Fibroblast of skin of abdomen (primary cell): Measurements from ENCODE around the gene COL4A2.

Source experiments
- DNase-seq: peaks from one replicate; pipeline ENCODE4 v3.0.0-alpha.2; 2013

The COL4A2 gene

GRCh38 chr13:110462091-110462490 is 155.0 kb downstream of the COL4A2 start:
- DNase-seq, result no peak

GRCh38 chr13:110463156-110463555 is 156.1 kb downstream of the COL4A2 start:
- DNase-seq, result no peak

GRCh38 chr13:110463871-110464510 is 156.9 kb downstream of the COL4A2 start:
- peak; percentile 18 for DNase-seq

GRCh38 chr13:110464556-110465333 is 157.7 kb downstream of the COL4A2 start:
- no peak for DNase-seq

GRCh38 chr13:110465696-110466095 is 158.6 kb downstream of the COL4A2 start:
- no peak for DNase-seq

- DNase-seq, result no peak
Measured at GRCh38 chr13:110466266-110466915, 159.3 kb downstream of the COL4A2 start.

DNA sequence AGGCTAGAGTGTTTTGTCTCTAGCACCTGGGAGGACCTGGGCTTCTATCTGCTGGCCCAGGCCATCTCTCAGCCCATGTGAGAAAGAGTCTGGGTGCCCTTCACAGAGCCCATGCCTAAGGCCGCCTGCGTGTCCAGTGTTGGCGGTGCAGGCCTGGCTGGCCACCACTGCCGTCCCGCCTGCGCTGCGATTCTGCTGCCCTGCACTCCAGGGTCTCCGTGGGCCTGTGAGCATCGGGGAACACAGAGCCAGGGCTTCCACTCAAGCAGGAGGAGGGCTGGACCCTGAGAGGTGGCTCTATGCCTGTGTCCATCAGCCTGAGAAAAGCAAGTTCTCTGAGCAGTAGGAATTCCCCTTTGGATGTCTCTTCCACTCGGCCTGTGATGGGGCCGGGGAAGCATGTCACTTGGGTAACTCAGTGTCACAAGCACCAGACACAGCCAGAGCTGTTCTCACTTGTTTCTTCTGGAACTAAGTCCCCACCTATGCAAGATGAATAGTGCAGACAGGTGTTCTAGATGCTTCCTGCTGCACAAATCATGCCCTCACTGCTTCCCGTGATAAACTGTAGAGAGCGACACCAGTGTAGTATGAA is 160.5 kb downstream of the COL4A2 start:
- no peak for DNase-seq

DNA sequence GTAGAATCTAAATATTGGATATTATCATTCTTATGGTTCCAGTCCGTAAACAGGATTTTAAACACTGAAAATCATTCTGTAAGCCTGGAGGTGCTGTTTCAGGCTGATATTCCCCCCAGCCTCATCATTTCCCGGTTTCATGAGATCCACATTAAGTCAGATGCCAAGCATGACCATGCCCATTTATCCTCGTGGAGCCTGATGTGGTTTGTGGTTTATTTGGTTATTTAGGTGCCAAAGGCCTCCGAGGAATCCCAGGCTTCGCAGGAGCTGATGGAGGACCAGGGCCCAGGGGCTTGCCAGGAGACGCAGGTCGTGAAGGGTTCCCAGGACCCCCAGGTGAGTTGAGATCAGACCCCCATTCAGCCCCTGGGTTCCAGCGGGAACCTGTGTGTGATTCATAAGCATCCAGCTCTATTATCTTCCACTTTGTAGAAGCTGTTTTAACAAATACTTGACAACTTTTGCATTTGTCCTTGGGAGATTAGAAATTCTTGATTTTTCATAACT is 162.0 kb downstream of the COL4A2 start:
- no peak for DNase-seq

DNA sequence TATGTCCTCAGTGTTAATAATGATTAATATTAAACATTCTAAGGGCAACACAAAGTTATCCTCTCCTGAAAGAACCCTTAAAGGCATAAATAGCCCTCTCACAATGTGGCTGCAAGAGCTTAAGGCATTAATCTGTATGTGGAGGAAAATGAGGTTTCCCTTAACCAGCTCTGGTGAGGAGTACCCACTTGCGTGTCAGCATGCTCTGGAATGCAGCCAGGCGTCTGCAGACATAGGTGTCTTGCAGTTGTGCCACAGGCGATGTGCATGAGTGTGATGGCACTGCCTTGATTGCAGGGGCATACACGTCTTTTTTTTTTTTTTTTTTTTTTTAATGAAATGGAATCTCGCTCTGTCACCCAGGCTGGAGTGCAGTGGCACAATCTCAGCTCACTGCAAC is 162.5 kb downstream of the COL4A2 start:
- no peak for DNase-seq

DNA sequence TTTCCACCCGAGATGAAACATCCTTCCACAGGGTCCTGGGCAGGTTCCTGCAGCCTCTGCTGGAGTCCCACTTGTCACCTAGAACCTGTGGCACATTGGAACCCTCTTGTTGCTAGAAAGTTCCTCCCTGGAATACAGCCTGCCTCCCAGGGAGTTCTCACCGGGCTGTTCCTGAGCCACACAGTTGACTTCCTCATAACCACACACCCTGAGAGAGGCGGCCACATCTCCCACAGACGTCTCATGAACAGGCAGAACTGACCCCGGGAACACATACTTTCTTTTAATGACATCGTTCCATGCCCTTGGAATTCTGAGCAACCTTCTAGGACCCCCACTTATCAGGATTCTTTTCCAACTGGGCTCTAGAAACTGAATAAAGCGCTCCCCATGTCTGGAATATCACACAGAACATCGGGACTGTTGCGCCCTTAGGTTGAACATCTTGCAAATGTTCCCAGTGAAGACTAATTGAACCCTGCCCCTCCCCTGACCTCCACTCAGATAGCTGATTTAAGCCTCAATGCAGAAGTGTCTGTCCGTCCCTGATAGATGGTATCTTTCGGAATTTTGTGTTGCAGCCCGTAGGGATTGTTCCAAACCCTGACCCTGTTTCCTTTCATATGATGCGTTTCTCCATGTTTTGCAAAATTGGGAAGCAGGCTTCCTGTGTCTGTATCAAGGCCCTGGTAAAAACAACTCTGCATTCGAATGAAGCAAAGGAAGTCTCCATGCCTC is 163.4 kb downstream of the COL4A2 start:
- no peak for DNase-seq

DNA sequence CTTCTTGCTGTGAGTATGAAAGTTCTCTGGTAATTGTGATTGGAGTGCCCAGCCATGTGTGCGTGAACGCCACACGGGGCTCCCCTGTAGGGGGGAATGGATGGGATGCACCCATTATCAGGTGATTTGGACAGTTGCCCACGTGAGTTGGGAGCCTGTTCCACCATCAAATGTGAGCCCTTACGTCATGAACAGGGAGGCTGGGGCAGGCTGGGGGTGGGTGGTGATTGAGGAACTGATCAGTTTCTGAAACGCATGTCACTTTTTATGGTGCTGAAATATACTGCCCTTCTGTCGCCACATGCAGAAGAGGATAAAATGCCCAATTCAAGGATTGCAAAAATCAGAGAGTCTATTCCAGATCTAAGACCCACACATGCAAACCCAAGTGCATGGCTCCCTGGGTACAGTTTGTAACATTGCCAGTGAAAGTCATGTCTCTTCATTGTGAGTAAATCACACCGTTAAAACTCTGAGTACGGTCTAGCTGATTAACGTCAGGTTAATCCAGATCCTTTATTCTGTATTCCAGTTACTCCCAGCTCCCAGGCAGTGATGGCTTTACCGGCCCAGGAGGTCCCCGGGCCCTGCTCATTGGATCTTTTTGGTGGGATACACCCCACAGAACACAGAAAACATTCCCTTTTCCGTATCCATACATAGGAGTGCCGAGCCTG is 164.2 kb downstream of the COL4A2 start:
- no peak for DNase-seq

- DNase-seq, result no peak
Measured at GRCh38 chr13:110471833-110472162, 164.7 kb downstream of the COL4A2 start.

GRCh38 chr13:110472904-110473563 is 165.9 kb downstream of the COL4A2 start:
- DNase-seq, result no peak

- DNase-seq, result no peak
Measured at GRCh38 chr13:110474713-110475112, 167.6 kb downstream of the COL4A2 start.

GRCh38 chr13:110475117-110475516 is 168.0 kb downstream of the COL4A2 start:
- no peak for DNase-seq

GRCh38 chr13:110475550-110476219 is 168.6 kb downstream of the COL4A2 start:
- no peak for DNase-seq

- no peak for DNase-seq
Measured at GRCh38 chr13:110476220-110476617, 169.1 kb downstream of the COL4A2 start.

DNA sequence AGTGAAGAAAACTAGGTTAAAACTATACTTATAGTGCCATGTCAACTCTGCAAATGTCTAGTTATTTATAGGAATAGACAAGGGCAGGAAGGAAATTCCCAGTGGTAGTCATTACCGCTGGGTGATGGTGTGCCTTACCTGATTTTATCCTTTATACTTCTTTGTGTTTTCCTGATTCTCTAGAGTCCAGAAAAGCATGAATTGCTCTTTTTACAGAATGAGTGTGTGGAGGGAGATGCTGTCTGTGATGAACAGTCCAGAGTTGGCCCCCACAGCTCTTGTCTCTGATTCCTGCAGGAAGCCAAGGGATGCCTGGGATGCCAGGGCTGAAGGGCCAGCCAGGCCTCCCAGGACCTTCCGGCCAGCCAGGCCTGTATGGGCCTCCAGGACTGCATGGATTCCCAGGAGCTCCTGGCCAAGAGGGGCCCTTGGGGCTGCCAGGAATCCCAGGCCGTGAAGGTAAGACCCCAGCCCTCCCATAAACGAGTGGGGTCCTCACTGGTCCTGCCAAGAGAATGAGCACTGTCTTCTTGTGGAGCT is 170.7 kb downstream of the COL4A2 start:
- DNase-seq, result no peak

DNA sequence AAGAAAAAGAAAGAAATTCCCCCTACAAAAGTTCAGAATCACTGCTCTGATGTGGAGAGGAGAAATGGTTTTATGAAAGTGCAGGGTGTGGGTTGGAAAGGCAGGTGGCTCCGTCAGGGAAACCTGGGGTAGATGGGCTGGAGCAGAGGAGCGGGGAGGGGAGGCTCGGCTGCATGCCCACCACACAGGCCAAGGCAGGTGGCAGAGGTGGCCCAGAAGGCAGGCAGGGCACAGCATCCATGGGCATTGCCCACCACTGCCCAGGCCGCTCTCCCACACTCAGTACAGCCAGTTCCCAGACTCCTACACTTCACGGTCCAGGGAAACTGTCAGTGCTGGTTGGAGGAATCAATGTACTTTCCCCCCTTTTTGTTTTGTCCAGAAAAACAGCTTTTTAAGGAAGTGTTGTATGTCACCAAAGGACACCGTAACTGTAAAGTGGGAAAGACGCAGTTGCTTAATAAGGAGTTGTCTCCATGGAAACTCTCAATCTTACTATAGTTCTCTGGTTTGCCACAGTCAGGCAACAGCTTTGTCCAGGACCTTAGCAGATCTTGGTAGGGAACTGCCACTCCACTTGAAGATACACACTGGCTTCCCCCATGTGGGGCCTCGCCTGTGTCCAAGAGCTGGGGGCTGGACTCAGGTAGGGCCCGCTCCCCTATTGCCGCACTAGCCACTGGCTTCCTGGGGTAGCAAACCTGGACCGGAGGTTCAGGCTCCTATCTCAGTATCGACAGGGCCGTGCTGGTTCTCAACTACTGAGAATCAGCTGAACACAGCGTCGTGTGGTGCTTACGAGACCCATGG is 171.5 kb downstream of the COL4A2 start:
- no peak for DNase-seq

DNA sequence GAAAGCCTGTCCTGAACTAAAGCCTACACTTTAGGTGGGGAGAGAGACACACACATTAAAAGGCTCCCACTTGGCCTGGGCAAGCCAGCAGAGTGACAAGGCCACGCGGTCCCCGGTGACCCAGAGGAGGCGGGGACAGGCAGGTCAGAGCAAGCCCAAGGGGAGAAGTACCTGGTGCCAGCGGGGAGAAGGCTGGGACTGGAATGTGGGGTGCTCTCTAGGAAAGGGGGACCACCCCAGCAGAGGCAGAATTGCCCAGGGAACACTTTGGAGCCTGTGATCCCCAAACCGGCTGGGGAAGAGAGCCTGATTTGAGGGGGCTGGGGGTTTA is 172.1 kb downstream of the COL4A2 start:
- no peak for DNase-seq
